Measurements from ENCODE around the gene GRAMD2B.
"Not testable (repeated sequence)": the region's sequence is repeated elsewhere in the genome, so short reads cannot be mapped to it uniquely, and the experiment has no call there.

The GRAMD2B gene

GRCh38 chr5:126422994-126423788, at the start of gene GRAMD2B:
Gene GRAMD2B, plus strand, starts transcription at chr5:126423409. Its CDS starts 198 bp downstream, at chr5:126423607.
- H3K9me3 ChIP-seq (ENCODE audit: control insufficient read depth, insufficient read depth, low read length), result no peaks in the 10 kb centered on the region
- peak within 1 kb of the TSS; percentile 89 for H3K9ac ChIP-seq (ENCODE audit: low read depth, low read length)
- no peaks in the 10 kb centered on the region for H3K36me3 ChIP-seq (ENCODE audit: control insufficient read depth, insufficient read depth, low read length)
- H3K4me3 ChIP-seq (ENCODE audit: low read depth, low read length), result peak within 1 kb of the TSS; percentile 93
- H3K27me3 ChIP-seq (ENCODE audit: control insufficient read depth, insufficient read depth, low read length), result no peaks in the 10 kb centered on the region
- H3K4me1 ChIP-seq (ENCODE audit: control insufficient read depth, insufficient read depth, low read length), result peaks cover 5% of the 10 kb centered on the region

GRCh38 chr5:126374109-126374416, 49.1 kb upstream of the GRAMD2B start:
- Histone ChIP-seq H3K4me1 (ENCODE audit: control insufficient read depth, insufficient read depth, low read length) (peaks cover 31% of the 10 kb centered on the region), H3K9ac (ENCODE audit: low read depth, low read length) (no peak overlapping the region), H3K36me3 (ENCODE audit: control insufficient read depth, insufficient read depth, low read length) (no peaks in the 10 kb centered on the region), H3K9me3 (ENCODE audit: control insufficient read depth, insufficient read depth, low read length) (no peaks in the 10 kb centered on the region), H3K4me3 (ENCODE audit: low read depth, low read length) (no peak overlapping the region), H3K27me3 (ENCODE audit: control insufficient read depth, insufficient read depth, low read length) (no peaks in the 10 kb centered on the region)

GRCh38 chr5:126376443-126376842, 46.8 kb upstream of the GRAMD2B start:
- Histone ChIP-seq H3K4me3 (ENCODE audit: low read depth, low read length) (no peak overlapping the region), H3K4me1 (ENCODE audit: control insufficient read depth, insufficient read depth, low read length) (peaks cover 10% of the 10 kb centered on the region), H3K9me3 (ENCODE audit: control insufficient read depth, insufficient read depth, low read length) (no peaks in the 10 kb centered on the region), H3K36me3 (ENCODE audit: control insufficient read depth, insufficient read depth, low read length) (no peaks in the 10 kb centered on the region), H3K9ac (ENCODE audit: low read depth, low read length) (no peak overlapping the region), H3K27me3 (ENCODE audit: control insufficient read depth, insufficient read depth, low read length) (no peaks in the 10 kb centered on the region)

GRCh38 chr5:126377424-126377823, 45.8 kb upstream of the GRAMD2B start:
- H3K9me3 ChIP-seq (ENCODE audit: control insufficient read depth, insufficient read depth, low read length), result no peaks in the 10 kb centered on the region
- H3K4me1 ChIP-seq (ENCODE audit: control insufficient read depth, insufficient read depth, low read length), result peaks cover 8% of the 10 kb centered on the region
- no peaks in the 10 kb centered on the region for H3K27me3 ChIP-seq (ENCODE audit: control insufficient read depth, insufficient read depth, low read length)
- no peaks in the 10 kb centered on the region for H3K36me3 ChIP-seq (ENCODE audit: control insufficient read depth, insufficient read depth, low read length)
- H3K4me3 ChIP-seq (ENCODE audit: low read depth, low read length), result no peak overlapping the region
- no peak overlapping the region for H3K9ac ChIP-seq (ENCODE audit: low read depth, low read length)

GRCh38 chr5:126380316-126380715, 42.9 kb upstream of the GRAMD2B start:
- H3K4me1 ChIP-seq (ENCODE audit: control insufficient read depth, insufficient read depth, low read length); H3K27me3 ChIP-seq (ENCODE audit: control insufficient read depth, insufficient read depth, low read length); H3K36me3 ChIP-seq (ENCODE audit: control insufficient read depth, insufficient read depth, low read length); H3K9ac ChIP-seq (ENCODE audit: low read depth, low read length); H3K9me3 ChIP-seq (ENCODE audit: control insufficient read depth, insufficient read depth, low read length); H3K4me3 ChIP-seq (ENCODE audit: low read depth, low read length): not testable (repeated sequence)

GRCh38 chr5:126383246-126383645, 40.0 kb upstream of the GRAMD2B start:
- Histone ChIP-seq H3K9me3 (ENCODE audit: control insufficient read depth, insufficient read depth, low read length) (no peaks in the 10 kb centered on the region), H3K27me3 (ENCODE audit: control insufficient read depth, insufficient read depth, low read length) (no peaks in the 10 kb centered on the region), H3K4me3 (ENCODE audit: low read depth, low read length) (no peak overlapping the region), H3K36me3 (ENCODE audit: control insufficient read depth, insufficient read depth, low read length) (no peaks in the 10 kb centered on the region), H3K4me1 (ENCODE audit: control insufficient read depth, insufficient read depth, low read length) (no peaks in the 10 kb centered on the region), H3K9ac (ENCODE audit: low read depth, low read length) (no peak overlapping the region)

- H3K9me3 ChIP-seq (ENCODE audit: control insufficient read depth, insufficient read depth, low read length), result no peaks in the 10 kb centered on the region
- no peak overlapping the region for H3K9ac ChIP-seq (ENCODE audit: low read depth, low read length)
- no peak overlapping the region for H3K4me3 ChIP-seq (ENCODE audit: low read depth, low read length)
- H3K4me1 ChIP-seq (ENCODE audit: control insufficient read depth, insufficient read depth, low read length), result no peaks in the 10 kb centered on the region
- H3K27me3 ChIP-seq (ENCODE audit: control insufficient read depth, insufficient read depth, low read length), result no peaks in the 10 kb centered on the region
- H3K36me3 ChIP-seq (ENCODE audit: control insufficient read depth, insufficient read depth, low read length), result no peaks in the 10 kb centered on the region
Measured at GRCh38 chr5:126383776-126384175, 39.4 kb upstream of the GRAMD2B start.

- H3K36me3 ChIP-seq (ENCODE audit: control insufficient read depth, insufficient read depth, low read length), result no peaks in the 10 kb centered on the region
- no peak overlapping the region for H3K9ac ChIP-seq (ENCODE audit: low read depth, low read length)
- no peaks in the 10 kb centered on the region for H3K27me3 ChIP-seq (ENCODE audit: control insufficient read depth, insufficient read depth, low read length)
- no peaks in the 10 kb centered on the region for H3K4me1 ChIP-seq (ENCODE audit: control insufficient read depth, insufficient read depth, low read length)
- no peaks in the 10 kb centered on the region for H3K9me3 ChIP-seq (ENCODE audit: control insufficient read depth, insufficient read depth, low read length)
- no peak overlapping the region for H3K4me3 ChIP-seq (ENCODE audit: low read depth, low read length)
Measured at GRCh38 chr5:126384985-126385384, 38.2 kb upstream of the GRAMD2B start.

- H3K4me3 ChIP-seq (ENCODE audit: low read depth, low read length), result no peak overlapping the region
Measured at GRCh38 chr5:126385524-126386502, 37.4 kb upstream of the GRAMD2B start.

GRCh38 chr5:126389179-126389578, 34.0 kb upstream of the GRAMD2B start:
- no peak overlapping the region for H3K4me3 ChIP-seq (ENCODE audit: low read depth, low read length)

More at GRCh38 chr5:126385524-126386502, 37.4 kb upstream of the GRAMD2B start:
- Histone ChIP-seq H3K27me3 (ENCODE audit: control insufficient read depth, insufficient read depth, low read length) (no peaks in the 10 kb centered on the region), H3K9me3 (ENCODE audit: control insufficient read depth, insufficient read depth, low read length) (no peaks in the 10 kb centered on the region), H3K4me1 (ENCODE audit: control insufficient read depth, insufficient read depth, low read length) (no peaks in the 10 kb centered on the region), H3K9ac (ENCODE audit: low read depth, low read length) (no peak overlapping the region), H3K36me3 (ENCODE audit: control insufficient read depth, insufficient read depth, low read length) (no peaks in the 10 kb centered on the region)

GRCh38 chr5:126390051-126390450, 33.2 kb upstream of the GRAMD2B start:
- no peaks in the 10 kb centered on the region for H3K4me1 ChIP-seq (ENCODE audit: control insufficient read depth, insufficient read depth, low read length)
- H3K9ac ChIP-seq (ENCODE audit: low read depth, low read length), result no peak overlapping the region
- H3K9me3 ChIP-seq (ENCODE audit: control insufficient read depth, insufficient read depth, low read length), result no peaks in the 10 kb centered on the region
- H3K27me3 ChIP-seq (ENCODE audit: control insufficient read depth, insufficient read depth, low read length), result no peaks in the 10 kb centered on the region
- no peak overlapping the region for H3K4me3 ChIP-seq (ENCODE audit: low read depth, low read length)
- H3K36me3 ChIP-seq (ENCODE audit: control insufficient read depth, insufficient read depth, low read length), result no peaks in the 10 kb centered on the region

More at GRCh38 chr5:126389179-126389578, 34.0 kb upstream of the GRAMD2B start:
- Histone ChIP-seq H3K36me3 (ENCODE audit: control insufficient read depth, insufficient read depth, low read length) (no peaks in the 10 kb centered on the region), H3K9ac (ENCODE audit: low read depth, low read length) (no peak overlapping the region), H3K4me1 (ENCODE audit: control insufficient read depth, insufficient read depth, low read length) (no peaks in the 10 kb centered on the region), H3K9me3 (ENCODE audit: control insufficient read depth, insufficient read depth, low read length) (no peaks in the 10 kb centered on the region), H3K27me3 (ENCODE audit: control insufficient read depth, insufficient read depth, low read length) (no peaks in the 10 kb centered on the region)

Data from iPS-15b (cell line).